Stomach (tissue), 4 donors: Measurements from ENCODE around the gene KMT2E.

Experiments
- CTCF ChIP-seq, 7 experiments: fragments of 450-650 bp in 4 of 7; fragments of 200-600 bp in 3 of 7; sonication (generic) in 3 of 7; IDR thresholded peaks; one replicate each; pipeline ENCODE4 v1.5.1; 2016 to 2019; ENCODE audit warnings: antibody characterized with exemption in 7 of 7, control low read depth in 2 of 7, mild to moderate bottlenecking in 1 of 7
- POLR2AphosphoS5 ChIP-seq, 3 donors: sonication (generic); formaldehyde crosslinking; IDR thresholded peaks; one replicate each; pipeline ENCODE4 v1.6.1; 2016; ENCODE audit warnings: antibody characterized with exemption in 3 of 3

DNA sequence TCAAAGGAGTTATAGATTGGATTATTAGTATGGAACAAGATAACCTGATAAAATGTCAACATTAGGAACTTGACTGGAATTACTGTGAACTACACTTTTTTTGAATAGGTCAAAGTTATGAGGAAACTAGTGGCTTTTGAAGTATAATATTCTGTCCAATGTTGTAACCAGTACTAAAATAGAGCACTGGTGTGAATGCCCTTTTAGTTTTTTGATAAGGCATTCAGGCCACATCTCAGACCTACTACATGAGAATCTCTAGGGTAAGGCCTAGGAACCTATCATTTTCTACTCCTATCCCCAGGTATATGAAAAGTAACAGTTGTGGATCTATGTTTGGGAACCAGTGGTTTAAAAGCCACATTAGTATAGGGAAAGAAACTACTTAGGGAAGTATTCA is 16.4 kb downstream of the KMT2E start:
- no peak for TF ChIP-seq CTCF (IDR thresholded peaks at IDR 0.05)
- TF ChIP-seq POLR2AphosphoS5 (IDR thresholded peaks at IDR 0.05): no peak
